Heart right ventricle (tissue), 16 donors: ENCODE measurements around the gene TK2. TPM values are rescaled to one million over a fixed set of nuclear protein-coding genes. Genes with fewer than 3 reads are reported as not detected.

Source experiments
- ATAC-seq, 8 donors: fragments of 200-7000 bp; cut with Tn5 transposase; one replicate each; pipeline ENCODE4 v1.9.1; 2020; ENCODE audit warnings: mild to moderate bottlenecking in 8 of 8, moderate library complexity in 8 of 8, moderate number of reproducible peaks in 1 of 8
- DNase-seq, 2 donors: peaks; one replicate each; pipeline ENCODE4 v3.0.0-alpha.2; 2020
- H3K27ac ChIP-seq, 10 donors: fragments of 200-600 bp; sonication (generic) in 2 of 10; one replicate each; pipeline versions ENCODE4 v1.5.0 to v1.8.0; 2020 to 2022; ENCODE audit warnings: mild to moderate bottlenecking in 3 of 10
- H3K27me3 ChIP-seq, 7 donors: fragments of 200-600 bp; one replicate each; pipeline ENCODE4 v1.8.0; 2021 to 2022; ENCODE audit warnings: mild to moderate bottlenecking in 2 of 7
- H3K36me3 ChIP-seq, 9 donors: fragments of 200-600 bp; sonication (generic) in 1 of 9; one replicate each; pipeline versions ENCODE4 v1.5.0 to v1.8.0; 2020 to 2022; ENCODE audit warnings: mild to moderate bottlenecking in 2 of 9
- H3K4me1 ChIP-seq, 9 donors: fragments of 200-600 bp; sonication (generic) in 1 of 9; one replicate each; pipeline versions ENCODE4 v1.5.0 to v1.8.0; 2020 to 2022; ENCODE audit warnings: mild to moderate bottlenecking in 4 of 9
- H3K4me3 ChIP-seq, 10 donors: fragments of 200-600 bp; sonication (generic) in 2 of 10; one replicate each; pipeline versions ENCODE4 v1.5.0 to v1.8.0; 2020 to 2022; ENCODE audit warnings: mild to moderate bottlenecking in 7 of 10, moderate library complexity in 2 of 10
- H3K9me3 ChIP-seq, 11 donors: fragments of 200-600 bp in 10 of 11; sonication (generic) in 2 of 11; one replicate each; pipeline versions ENCODE4 v1.5.0 to v1.8.0; 2013 to 2022; ENCODE audit warnings: mild to moderate bottlenecking in 2 of 11, control low read depth in 1 of 11, moderate library complexity in 1 of 11
- WGBS, 2 donors: extraction: QIAGEN DNeasy Blood & Tissue Kit; methylation state at CpG; one replicate each; pipeline ENCODE4 v1.1.7; 2013; ENCODE audit warnings: inconsistent platforms in 1 of 2; 5-methylcytosine and 5-hydroxymethylcytosine counted together
- intact Hi-C, 10 donors: fragments of 100-400 bp; cut with DNase I; formaldehyde crosslinking; loops; one replicate each; pipeline versions ENCODE4 v1.11.1 to v1.14.2; 2022
- polyA plus RNA-seq, 2 donors: library from polyadenylated mRNA; stranded (reverse); fragments of 200-250 nt; gene quantifications; one replicate each; pipeline ENCODE4 v1.2.3, GENCODE V29; 2013
- total RNA-seq, 10 donors: library from RNA; stranded (reverse); fragmentation: NEBNext Ultra II Directional in 3 of 10; extraction: Animal tissue kit (Norgen Biotek cat#: 25700) in 3 of 10; gene quantifications; one replicate each; pipeline versions ENCODE4 v1.2.1 to v1.2.4, GENCODE V29; 2021 to 2023
- TF ChIP-seq, protein P1 (sequence below), 9 donors: fragments of 200-600 bp; sonication (generic) in 2 of 9; IDR thresholded peaks; one replicate each; pipeline versions ENCODE4 v1.5.0 to v1.8.0; 2021 to 2022; ENCODE audit warnings: antibody characterized with exemption in 9 of 9, mild to moderate bottlenecking in 5 of 9, moderate library complexity in 1 of 9
- donor health status: Arrhythmogenic right ventricular cardiomyopathy.
- donor health status: ischemic (EF 13 %, LVEDD 7.1; RV severe dilation, severe dysfunction).
- donor health status: healthy with polysubstance abuse.
- donor health status: DM: no; HTN: yes; CAD: no.
- donor health status: DM: no; HTN: no; CAD: no.
- donor health status: ischemic (EF 25% LVEDD 6.9; RV normal size, moderate dysfunction).
- donor health status: ischemic (EF 25% LVEDD 5.7; RV mildly dilated, moderate dysfunction).
- donor health status: healthy.
- donor health status: DM: yes; HTN: yes; CAD: no.
- donor health status: Ischemic cardiomyopathy.
- donor health status: ischemic (EF 35%, LVEDD 5.7; RV mildly dilated, moderate dysfunction).
- donor health status: nonischemic (EF 11% LVEDD 7.7; RV severe dilation, severe dysfunction).
- donor health status: DM: yes; HTN: yes; CAD: no.
- donor health status: PGD.
- donor health status: ischemic (EF 29% LVEDD 5.4; RV normal size, mild dysfunction).
- donor health status: nonischemic (EF 23%, LVEDD 6.1; RV moderate dilation, normal function).

Gene TK2
- total and polyA plus RNA-seq, 12 donors: 8.0 to 26.0 (median 20.6) TPM

GRCh38 chr16:66494916-66495315 is 55.0 kb downstream of the TK2 start:
- WGBS, 2 donors: 95 to 98% methylated on average over 2 of the region's 2 CpGs
- Histone ChIP-seq H3K27me3 (no peaks in the 10 kb centered on the region), H3K36me3 (no peaks in the 10 kb centered on the region), H3K4me3 (no peak overlapping the region), H3K9me3 (peaks cover 0 to 3% (median 0%) of the 10 kb centered on the region in 11 donors), H3K4me1 (peaks cover 0 to 6% (median 0%) of the 10 kb centered on the region in 9 donors), H3K27ac (no peak overlapping the region)
- DNase-seq (no peak), ATAC-seq (no peak)
- TF ChIP-seq, protein P1, sequence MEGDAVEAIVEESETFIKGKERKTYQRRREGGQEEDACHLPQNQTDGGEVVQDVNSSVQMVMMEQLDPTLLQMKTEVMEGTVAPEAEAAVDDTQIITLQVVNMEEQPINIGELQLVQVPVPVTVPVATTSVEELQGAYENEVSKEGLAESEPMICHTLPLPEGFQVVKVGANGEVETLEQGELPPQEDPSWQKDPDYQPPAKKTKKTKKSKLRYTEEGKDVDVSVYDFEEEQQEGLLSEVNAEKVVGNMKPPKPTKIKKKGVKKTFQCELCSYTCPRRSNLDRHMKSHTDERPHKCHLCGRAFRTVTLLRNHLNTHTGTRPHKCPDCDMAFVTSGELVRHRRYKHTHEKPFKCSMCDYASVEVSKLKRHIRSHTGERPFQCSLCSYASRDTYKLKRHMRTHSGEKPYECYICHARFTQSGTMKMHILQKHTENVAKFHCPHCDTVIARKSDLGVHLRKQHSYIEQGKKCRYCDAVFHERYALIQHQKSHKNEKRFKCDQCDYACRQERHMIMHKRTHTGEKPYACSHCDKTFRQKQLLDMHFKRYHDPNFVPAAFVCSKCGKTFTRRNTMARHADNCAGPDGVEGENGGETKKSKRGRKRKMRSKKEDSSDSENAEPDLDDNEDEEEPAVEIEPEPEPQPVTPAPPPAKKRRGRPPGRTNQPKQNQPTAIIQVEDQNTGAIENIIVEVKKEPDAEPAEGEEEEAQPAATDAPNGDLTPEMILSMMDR (IDR thresholded peaks at IDR 0.05): no peak
- intact Hi-C loops: no loop called here

DNA sequence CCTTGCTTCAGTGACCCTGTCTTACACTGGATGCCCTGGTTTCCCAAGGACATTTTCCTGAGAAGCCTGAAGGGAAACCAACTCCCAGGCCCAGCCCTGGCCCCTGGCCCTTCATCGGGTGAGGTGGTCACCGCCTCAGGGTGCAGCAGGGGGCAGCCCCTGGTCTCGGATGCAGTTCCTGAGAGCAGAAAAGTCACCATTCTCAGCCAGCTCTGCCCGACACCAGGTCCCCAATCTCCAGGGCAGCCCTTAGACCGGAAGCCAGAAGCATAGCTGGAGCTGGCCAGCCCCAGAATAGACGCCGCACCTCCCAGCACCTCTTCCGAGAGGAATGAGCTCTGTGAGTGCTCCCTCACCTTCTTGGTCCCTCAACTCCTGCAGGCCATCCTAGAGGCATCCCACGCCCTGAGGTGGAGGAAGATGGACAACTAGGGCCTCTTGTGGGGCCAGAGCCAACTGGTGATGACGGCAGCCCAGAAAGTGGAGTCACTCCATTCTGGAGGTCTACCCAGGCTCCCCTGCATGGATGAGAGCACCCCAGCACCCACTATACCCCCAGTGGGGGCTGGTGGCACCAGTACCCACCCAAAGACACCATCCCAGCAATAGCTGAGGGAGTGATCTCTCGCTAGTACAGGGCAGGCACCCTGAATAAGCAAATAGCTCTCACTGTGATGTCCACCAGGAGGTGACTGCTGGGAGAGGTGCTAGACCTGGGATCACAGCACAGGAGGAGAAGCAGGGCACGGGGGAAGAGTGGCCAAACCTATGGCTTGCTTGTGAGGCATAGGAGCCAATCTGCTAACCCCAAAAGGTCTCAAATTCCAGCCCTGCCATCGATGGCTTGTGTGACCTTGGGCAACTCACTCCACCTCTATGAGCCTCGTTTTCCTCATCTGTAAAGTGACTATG is 56.2 kb downstream of the TK2 start:
- Histone ChIP-seq H3K27ac (no peak overlapping the region), H3K36me3 (no peaks in the 10 kb centered on the region), H3K9me3 (peaks cover 0 to 4% (median 0%) of the 10 kb centered on the region in 11 donors), H3K27me3 (no peaks in the 10 kb centered on the region), H3K4me1 (peaks cover 0 to 6% (median 0%) of the 10 kb centered on the region in 9 donors), H3K4me3 (no peak overlapping the region)
- intact Hi-C loops: no loop called here
- 93 to 95% methylated on average over 14 of the region's 14 CpGs for WGBS, 2 donors
- TF ChIP-seq, protein P1 (IDR thresholded peaks at IDR 0.05): no peak
- DNase-seq (no peak), ATAC-seq (peak in 3 of 8 donors; percentile 6 to 34 (median 12))

- H3K27me3 ChIP-seq: no peaks in the 10 kb centered on the region
- intact Hi-C loops: no loop called here
- H3K36me3 ChIP-seq: peaks cover 0 to 2% (median 0%) of the 10 kb centered on the region in 9 donors
- 90 to 92% methylated on average over 7 of the region's 7 CpGs for WGBS, 2 donors
- ATAC-seq (no peak), DNase-seq (no peak)
- H3K4me3 ChIP-seq: no peak overlapping the region
- TF ChIP-seq, protein P1 (IDR thresholded peaks at IDR 0.05): no peak
- peaks cover 0 to 18% (median 11%) of the 10 kb centered on the region in 9 donors for H3K4me1 ChIP-seq
- peaks cover 0 to 5% (median 0%) of the 10 kb centered on the region in 11 donors for H3K9me3 ChIP-seq
- H3K27ac ChIP-seq: no peak overlapping the region
Observed at GRCh38 chr16:66491716-66492064, 58.2 kb downstream of the TK2 start.

DNA sequence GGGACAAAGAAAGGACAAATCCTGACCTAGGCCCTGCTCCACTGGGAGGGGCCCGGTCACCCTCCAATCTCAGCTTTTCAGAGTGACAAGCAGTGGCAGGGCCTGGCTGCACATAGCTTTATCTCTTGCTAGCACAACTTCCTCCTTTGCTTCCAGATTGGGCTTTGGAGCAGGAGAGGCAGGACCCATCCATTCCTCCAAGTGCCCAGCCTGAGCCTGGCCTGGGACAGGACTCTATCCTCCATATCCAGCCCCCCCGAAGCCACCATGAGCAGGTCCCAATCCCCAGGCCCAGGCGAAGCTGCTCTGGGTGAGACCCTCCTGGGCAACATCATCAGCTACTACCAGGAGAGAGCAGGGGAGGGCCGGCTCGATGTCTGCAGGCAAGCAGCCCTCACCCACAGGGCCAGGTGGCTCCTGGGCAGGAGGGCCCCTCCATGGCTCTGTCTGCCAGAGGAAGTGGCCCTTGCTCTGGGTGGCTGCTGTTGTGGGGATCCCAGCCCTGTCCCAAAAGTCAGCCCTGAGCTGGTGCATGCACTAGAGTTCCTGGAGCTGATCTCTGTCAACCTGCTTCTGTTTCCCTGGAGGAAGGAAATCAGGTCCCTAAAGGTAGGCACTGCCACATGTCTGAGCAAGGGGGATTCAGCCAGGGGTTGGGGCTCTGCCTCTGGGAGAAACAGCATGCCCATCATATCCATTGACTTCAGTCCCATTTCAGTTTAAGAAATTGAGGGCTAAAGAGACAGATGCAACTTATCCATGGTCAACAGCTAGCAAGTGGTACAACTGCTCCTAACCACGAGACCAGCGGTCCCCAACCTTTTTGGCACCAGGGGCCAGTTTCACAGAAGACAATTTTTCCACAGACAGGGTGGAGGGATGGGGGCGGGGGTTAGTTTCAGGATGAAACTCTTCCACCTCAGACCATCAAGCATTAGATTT is 58.9 kb downstream of the TK2 start:
- Histone ChIP-seq H3K4me3 (no peak overlapping the region), H3K9me3 (peaks cover 0 to 5% (median 0%) of the 10 kb centered on the region in 11 donors), H3K36me3 (peaks cover 0 to 2% (median 0%) of the 10 kb centered on the region in 9 donors), H3K4me1 (peaks cover 0 to 21% (median 16%) of the 10 kb centered on the region in 9 donors), H3K27ac (no peak overlapping the region), H3K27me3 (no peaks in the 10 kb centered on the region)
- ATAC-seq: peak in 3 of 8 donors; percentile 9 to 14 (median 14)
- TF ChIP-seq, protein P1 (IDR thresholded peaks at IDR 0.05): no peak
- 75 to 85% methylated on average over 8 of the region's 8 CpGs for WGBS, 2 donors
- no peak for DNase-seq
- intact Hi-C loops: no loop called here
